Hematopoietic multipotent progenitor cell treated with erythropoietin and hydrocortisone succinate and interleukin-3 and kit ligand, for 15 days (in vitro differentiated cells): ENCODE results near the gene TRIM10.
"Not testable (repeated sequence)": the region's sequence is repeated elsewhere in the genome, so short reads cannot be mapped to it uniquely, and the experiment has no call there.

Experiments used
- DNase-seq: peaks from one replicate; pipeline ENCODE4 v3.0.0-alpha.2; 2015; ENCODE audit warnings: low spot score

Gene TRIM10

GRCh38 chr6:30172681-30173080 lies 11.7 kb upstream of the TRIM10 start:
- DNase-seq, result no peak

- DNase-seq, result peak; percentile 52
Observed at GRCh38 chr6:30171677-30172471, 10.9 kb upstream of the TRIM10 start.

- DNase-seq, result peak; percentile 84
Observed at GRCh38 chr6:30169658-30170614, 8.9 kb upstream of the TRIM10 start.

- DNase-seq, result peak; percentile 72
Observed at GRCh38 chr6:30168741-30169140, 7.7 kb upstream of the TRIM10 start.

- no peak for DNase-seq
Observed at GRCh38 chr6:30167101-30167500, 6.1 kb upstream of the TRIM10 start.

- DNase-seq, result not testable (repeated sequence)
Observed at GRCh38 chr6:30165238-30165637, 4.2 kb upstream of the TRIM10 start.

- no peak for DNase-seq
Observed at GRCh38 chr6:30164714-30165113, 3.7 kb upstream of the TRIM10 start.

GRCh38 chr6:30163918-30164654 lies 3.1 kb upstream of the TRIM10 start:
- DNase-seq, result peak; percentile 43

- peak; percentile 27 for DNase-seq
Observed at GRCh38 chr6:30163090-30163917, 2.3 kb upstream of the TRIM10 start, which contains the start of gene TRIM15. TSS of gene TRIM15 (plus strand) at chr6:30163546. CDS start at chr6:30163685, 139 bp downstream.

- DNase-seq, result peak; percentile 34
Observed at GRCh38 chr6:30162265-30163089, 1.5 kb upstream of the TRIM10 start.

GRCh38 chr6:30160008-30160784 lies 815 bp downstream of the TRIM10 start:
- DNase-seq, result peak; percentile 63

GRCh38 chr6:30158475-30159040 lies 2.5 kb downstream of the TRIM10 start:
- DNase-seq, result peak; percentile 71

- DNase-seq, result peak; percentile 31
Observed at GRCh38 chr6:30157999-30158398, 3.0 kb downstream of the TRIM10 start.

GRCh38 chr6:30157581-30157980 lies 3.4 kb downstream of the TRIM10 start:
- DNase-seq, result peak; percentile 54

GRCh38 chr6:30156774-30157173 lies 4.2 kb downstream of the TRIM10 start:
- no peak for DNase-seq

- DNase-seq, result peak; percentile 58
Observed at GRCh38 chr6:30156262-30156599, 4.8 kb downstream of the TRIM10 start.

GRCh38 chr6:30155520-30156261 lies 5.3 kb downstream of the TRIM10 start:
- DNase-seq, result no peak

- DNase-seq, result no peak
Observed at GRCh38 chr6:30154709-30155519, 6.1 kb downstream of the TRIM10 start.
